Body of pancreas (tissue), 4 donors: ENCODE results near the gene KANSL1L.

Experiments
- CTCF ChIP-seq, 7 experiments: fragments of 450-650 bp in 4 of 7; fragments of 200-600 bp in 3 of 7; sonication (generic) in 3 of 7; IDR thresholded peaks; one replicate each; pipeline ENCODE4 v1.5.1; 2016 to 2019; ENCODE audit warnings: antibody characterized with exemption in 7 of 7
- POLR2A ChIP-seq, 3 donors: fragments of 450-650 bp; IDR thresholded peaks; one replicate each; pipeline ENCODE4 v1.6.1; 2016; ENCODE audit warnings: antibody characterized with exemption in 3 of 3, mild to moderate bottlenecking in 2 of 3

GRCh38 chr2:209986415-209986814 is 184.8 kb downstream of the KANSL1L start:
- TF ChIP-seq POLR2A (IDR thresholded peaks at IDR 0.05): no peak
- TF ChIP-seq CTCF (IDR thresholded peaks at IDR 0.05): no peak
